ENCODE data around the gene OSBPL10.
"Not testable (repeated sequence)": the region's sequence is repeated elsewhere in the genome, so short reads cannot be mapped to it uniquely, and the experiment has no call there.

Gene OSBPL10

DNA sequence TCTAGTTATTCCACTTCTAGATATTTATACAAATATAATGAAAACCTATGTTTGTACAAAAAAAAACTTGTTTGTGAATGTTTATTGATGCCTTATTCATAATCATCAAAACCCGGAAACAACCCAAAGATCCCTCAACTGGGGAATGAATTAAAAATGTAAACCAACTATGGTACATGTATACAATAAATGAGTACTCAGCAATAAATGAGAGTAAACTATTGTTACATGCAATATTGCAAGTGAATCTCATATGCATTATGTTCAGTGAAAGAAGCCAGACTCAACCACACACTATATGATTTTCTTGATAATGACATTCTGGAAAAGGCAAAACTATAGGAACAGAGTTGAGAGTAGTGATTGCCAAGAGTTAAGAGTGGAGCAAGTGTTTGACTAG, 12.8 kb upstream of the OSBPL10 start:
- no peak for DNase-seq (ENCODE audit: low read depth in 2 of 2)

GRCh38 chr3:31992995-31993394, 11.9 kb upstream of the OSBPL10 start:
- DNase-seq (ENCODE audit: low read depth in 2 of 2): not testable (repeated sequence)

GRCh38 chr3:31988271-31988670, 7.2 kb upstream of the OSBPL10 start:
- DNase-seq (ENCODE audit: low read depth in 2 of 2): no peak

DNA sequence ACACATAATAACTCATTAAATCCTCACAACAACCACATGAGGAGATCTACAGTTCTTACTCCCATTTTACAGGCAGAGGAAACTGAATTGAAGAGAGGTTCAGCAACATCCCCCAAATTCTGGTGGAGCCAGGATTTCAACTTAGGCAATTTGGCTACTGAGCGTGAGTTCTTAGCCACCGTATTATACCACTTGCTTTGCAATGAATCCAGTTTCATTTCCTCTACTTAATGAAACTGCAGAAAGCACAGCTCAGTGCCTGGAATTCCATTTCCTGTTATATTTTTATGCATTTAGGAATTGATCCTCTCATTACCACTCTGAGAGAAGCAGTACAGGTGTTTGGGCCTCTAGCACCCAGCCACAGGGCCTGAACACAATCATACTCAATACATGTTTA, 4.8 kb upstream of the OSBPL10 start:
- no peak for DNase-seq (ENCODE audit: low read depth in 2 of 2)

DNA sequence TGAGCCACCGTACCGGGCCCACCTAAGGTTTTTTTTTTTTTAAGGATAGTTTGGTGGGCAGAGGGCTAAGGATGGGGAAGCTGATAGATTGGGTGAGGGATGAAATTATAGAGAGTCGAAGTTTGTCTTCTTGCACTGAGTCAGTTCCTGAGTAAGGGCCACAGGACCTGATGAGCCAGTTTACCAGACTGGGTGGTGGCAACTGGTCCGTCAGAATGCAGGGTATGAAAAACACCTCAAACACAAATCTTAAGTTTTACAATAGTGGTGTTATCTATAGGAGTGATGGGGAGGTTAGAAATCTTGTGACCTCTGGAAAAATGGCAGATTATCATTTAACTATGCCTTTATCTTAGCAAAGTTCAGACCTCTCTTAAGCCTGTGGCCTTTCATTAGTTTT, 3.3 kb upstream of the OSBPL10 start:
- no peak for DNase-seq (ENCODE audit: low read depth in 2 of 2)

DNA sequence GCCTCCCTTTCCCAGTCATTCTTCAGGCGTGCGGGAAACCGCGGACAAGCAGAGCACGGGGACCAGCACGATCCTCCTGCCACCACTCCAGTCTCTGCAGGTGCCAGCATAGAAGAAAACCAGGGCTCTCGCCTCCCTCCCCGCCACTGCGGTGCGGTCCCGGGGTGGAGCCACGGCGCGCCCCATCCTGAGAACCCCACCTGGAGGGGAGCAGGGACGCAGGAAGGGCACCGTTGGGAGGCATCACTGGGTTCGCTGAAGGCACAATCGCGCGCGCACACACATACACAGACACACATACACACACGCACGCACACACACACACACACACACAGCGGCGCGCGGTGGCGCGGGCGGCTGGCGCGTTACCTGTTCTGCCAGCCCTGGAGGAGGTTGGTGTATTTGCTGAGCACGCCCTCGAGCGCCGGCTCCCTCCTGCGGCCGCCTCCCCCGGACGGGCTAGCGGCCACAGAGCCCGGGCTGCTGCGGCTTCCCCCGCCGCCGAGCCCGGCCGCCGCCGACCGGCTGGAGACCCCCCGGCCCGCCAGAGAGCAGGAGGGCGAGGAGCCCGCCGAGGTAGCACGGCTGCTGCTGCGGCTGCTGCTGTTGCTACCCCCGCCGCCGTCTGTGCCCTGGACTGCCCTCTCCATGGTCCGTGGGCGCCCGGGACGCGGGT, 394 bp downstream of the OSBPL10 start:
- DNase-seq (ENCODE audit: low read depth in 2 of 2): peak in 1 of 2 donors; percentile 24

DNA sequence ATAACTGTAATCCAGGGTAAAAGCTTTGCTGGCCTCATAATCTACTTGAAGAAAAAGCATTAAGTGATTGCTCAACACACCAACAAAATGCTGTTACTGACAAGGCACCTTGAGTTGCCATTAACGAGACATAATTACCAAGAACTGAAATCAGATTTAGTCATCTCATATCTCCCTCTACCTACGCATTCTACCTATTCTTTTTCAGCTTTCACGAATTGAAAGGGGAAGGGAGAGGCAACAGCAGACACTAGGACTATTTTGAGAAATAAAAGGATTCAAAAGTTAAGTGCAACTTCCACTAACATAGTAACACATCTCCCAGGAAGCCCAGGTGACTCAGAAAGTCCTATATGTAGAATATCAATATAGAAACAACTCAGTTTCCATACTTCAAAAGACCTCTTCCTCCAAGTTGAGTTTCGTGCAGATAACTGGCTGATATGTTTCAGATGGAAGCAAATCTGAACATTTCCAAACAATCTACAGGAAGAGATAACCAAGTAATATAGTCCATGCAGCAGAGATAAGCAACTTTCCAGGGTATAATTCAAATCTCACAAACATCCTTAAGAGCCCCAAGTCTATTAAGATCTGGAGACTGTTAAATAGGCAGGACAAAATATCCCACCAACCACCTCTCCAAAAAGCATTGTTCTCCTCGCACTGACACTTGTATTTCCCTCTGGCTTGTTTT, 1.9 kb downstream of the OSBPL10 start:
- DNase-seq (ENCODE audit: low read depth in 2 of 2): no peak

GRCh38 chr3:31978553-31978952, 2.5 kb downstream of the OSBPL10 start:
- no peak for DNase-seq (ENCODE audit: low read depth in 2 of 2)

GRCh38 chr3:31977736-31978135, 3.3 kb downstream of the OSBPL10 start:
- no peak for DNase-seq (ENCODE audit: low read depth in 2 of 2)

DNA sequence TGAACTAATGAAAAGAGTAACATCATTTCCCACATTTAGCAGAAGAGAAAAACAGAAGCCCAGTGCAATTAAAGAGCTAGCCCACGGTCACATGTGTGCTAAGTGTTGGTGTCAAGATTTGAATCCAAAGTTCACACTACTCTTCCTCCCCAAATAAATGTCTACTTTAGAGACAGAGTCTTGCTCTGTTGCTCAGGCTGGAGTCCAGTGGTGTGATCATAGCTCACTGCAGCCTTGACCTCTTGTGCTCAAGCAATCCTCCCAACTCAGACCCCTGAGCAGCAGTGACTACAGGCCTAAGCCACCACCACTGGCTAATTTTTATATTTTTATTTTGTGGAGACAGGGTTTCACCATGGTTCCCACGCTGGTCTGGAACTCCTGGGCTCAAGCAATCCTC, 4.8 kb downstream of the OSBPL10 start:
- DNase-seq (ENCODE audit: low read depth in 2 of 2): no peak

DNA sequence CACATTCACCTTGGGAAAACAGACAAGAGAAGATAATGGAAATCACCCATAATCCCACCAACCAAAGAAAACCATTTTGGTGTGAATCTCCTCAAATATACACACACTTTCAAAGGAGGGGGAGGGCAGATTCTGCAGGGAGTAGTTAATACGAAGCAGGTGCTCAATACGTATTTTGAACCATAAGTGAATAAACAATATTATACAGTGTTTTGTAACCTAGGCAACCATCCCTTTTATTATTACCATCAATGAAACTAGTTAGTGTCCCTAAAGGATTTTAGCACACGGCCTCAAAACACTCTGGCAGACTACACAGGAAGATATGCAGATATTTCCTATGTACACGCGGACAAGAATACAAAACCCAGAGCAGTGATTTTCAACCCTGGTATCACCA, 6.1 kb downstream of the OSBPL10 start:
- no peak for DNase-seq (ENCODE audit: low read depth in 2 of 2)

GRCh38 chr3:31974471-31974870, 6.6 kb downstream of the OSBPL10 start:
- no peak for DNase-seq (ENCODE audit: low read depth in 2 of 2)

GRCh38 chr3:31973837-31974236, 7.2 kb downstream of the OSBPL10 start:
- DNase-seq (ENCODE audit: low read depth in 2 of 2): no peak

GRCh38 chr3:31973081-31973480, 8.0 kb downstream of the OSBPL10 start:
- no peak for DNase-seq (ENCODE audit: low read depth in 2 of 2)

DNA sequence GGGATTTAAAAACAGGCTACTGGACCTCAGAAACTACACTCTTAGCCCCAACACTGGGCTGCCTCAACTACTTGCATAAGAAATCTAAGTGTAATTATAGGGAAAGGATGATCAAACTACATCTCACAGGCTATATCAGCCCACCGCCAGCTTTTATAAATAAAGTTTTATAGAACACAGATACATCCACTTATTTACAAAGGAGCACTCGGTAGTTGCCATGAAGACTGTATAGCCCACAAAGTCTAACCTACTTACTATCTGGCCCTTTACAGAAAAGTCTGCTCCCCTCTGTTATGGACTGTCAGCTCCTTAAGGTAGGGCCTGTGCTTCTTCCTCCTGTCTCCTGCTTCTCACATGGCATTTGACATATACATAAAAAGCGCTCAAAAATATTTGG, 9.5 kb downstream of the OSBPL10 start:
- no peak for DNase-seq (ENCODE audit: low read depth in 2 of 2)

DNA sequence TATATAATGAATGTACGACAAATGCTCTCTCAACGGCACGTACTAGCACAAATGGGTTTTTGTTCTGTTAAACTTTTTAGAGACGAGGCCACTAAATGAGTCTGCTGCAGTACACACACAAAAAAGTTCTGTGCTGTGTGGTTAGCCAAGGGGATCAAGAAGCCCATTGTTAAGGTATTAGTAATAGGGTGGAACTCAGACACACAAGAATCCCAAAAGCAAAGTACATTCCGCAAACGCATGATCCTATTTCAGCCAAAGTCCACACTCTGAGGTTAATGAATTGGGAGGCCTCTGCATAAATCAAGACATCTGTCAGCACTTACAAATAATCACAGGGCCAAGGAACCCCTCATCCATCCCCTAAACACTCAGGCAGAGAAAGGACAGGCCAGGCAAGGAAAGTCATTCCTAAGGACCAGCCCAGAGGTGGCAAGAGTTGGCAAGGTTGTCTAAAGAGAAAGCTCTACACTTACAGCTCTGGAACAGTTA, 12.1 kb downstream of the OSBPL10 start:
- no peak for DNase-seq (ENCODE audit: low read depth in 2 of 2)

DNA sequence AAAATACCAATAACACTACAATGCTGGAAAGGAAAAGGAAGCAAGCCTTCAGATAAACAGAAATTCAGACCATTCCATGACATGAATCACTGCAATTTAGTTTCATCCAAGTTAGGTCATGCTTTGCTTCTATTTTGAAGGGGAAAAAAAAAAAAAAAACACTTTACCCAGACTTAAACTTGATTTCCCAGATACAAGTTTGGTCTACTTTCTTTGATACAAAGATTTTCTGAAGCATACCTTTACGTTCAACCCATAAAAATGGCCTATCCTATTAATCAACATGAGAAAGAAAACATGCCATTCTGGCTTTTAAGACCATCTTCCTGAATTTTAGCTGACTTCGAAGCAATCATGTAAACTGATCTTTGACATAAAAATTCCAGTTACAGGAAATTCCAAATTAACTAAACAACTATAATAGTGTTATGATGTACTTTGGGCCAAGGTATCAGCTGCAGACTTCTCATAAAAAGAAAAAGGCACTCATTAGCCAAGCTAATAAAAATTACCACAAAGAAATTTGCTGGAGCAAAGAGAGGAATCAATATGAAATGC, 12.6 kb downstream of the OSBPL10 start:
- no peak for DNase-seq (ENCODE audit: low read depth in 2 of 2)

DNA sequence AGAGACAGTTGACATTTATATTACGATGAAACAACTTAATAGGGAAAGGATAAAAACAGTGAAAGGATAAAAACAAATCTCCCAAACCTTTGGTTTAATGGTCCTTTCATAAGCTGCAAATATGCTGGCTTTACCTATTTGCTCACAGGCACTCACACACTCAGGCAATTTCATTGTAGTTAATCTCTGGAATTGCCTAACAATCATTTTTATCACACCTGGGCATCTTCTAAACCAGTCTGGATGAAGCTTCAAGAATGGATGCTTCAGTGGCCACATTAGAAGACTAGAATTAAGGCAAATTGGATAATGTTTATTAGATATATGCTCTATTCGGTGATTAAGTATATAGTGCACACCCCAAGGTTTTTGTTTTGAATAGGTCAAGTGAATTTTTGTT, 13.5 kb downstream of the OSBPL10 start:
- DNase-seq (ENCODE audit: low read depth in 2 of 2): no peak

DNA sequence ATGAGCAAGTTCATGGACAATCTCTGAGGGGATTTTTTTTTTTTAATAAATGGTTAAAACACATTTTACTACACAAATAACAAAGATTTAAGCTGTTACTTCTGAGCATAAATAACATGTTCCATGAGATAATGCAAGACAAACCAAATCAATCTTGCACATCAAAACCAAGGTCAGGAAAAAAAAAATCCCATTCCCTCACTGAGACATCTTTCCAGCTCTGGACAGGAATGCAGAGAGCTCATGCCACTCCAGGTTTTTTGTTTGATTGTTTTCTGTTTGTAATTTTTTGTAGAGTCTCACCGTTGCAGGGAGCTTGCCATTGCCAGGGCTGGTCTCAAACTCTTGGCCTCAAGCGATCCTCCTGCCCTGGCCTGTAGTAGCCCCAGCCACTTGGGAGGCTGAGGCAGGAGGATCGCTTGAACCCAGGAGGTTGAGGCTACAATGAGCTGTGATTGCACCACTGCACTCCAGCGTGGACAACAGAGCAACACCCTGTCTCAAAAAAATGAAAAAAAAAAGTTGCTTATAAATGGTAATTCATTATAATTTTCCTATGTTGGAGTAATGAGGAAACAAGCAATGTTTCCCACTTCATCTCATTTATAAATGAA, 14.0 kb downstream of the OSBPL10 start:
- DNase-seq (ENCODE audit: low read depth in 2 of 2): no peak

DNA sequence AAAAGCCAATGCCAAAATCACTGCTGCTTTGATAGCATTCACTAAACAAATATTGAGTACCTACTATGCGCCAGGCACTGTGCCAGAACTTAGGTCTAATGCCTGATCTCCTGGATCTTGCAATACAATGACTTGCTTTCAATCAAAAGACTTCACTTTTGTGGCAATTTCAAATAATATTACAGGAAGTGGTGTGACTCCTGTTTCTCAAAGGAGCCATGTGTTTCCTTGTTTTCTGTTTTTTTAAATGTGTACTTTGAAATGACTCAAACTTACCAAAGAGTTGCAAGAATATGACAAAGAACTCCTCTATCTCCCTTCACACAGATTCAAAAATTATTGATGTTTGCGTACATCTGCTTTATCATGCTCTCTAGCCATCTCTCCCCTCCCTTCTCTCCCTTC, 18.3 kb downstream of the OSBPL10 start:
- no peak for DNase-seq (ENCODE audit: low read depth in 2 of 2)

GRCh38 chr3:31960793-31961431, 20.1 kb downstream of the OSBPL10 start:
- no peak for DNase-seq (ENCODE audit: low read depth in 2 of 2)
